Panc1 (cell line): ENCODE results near the gene SHROOM2.

Source experiments
- CTCF ChIP-seq: fragments of 450-650 bp; IDR thresholded peaks from 2 replicates; pipeline ENCODE4 v1.5.1; 2017; ENCODE audit warnings: mild to moderate bottlenecking
- POLR2AphosphoS5 ChIP-seq: IDR thresholded peaks from 2 replicates; pipeline ENCODE4 v1.6.1; 2012; ENCODE audit warnings: mild to moderate bottlenecking, low read depth, low read length, moderate library complexity
- REST ChIP-seq, 2 experiments: IDR thresholded peaks; 2 replicates each; pipeline ENCODE4 v1.6.1; 2011 to 2012; ENCODE audit warnings: low read depth in 2 of 2, control low read depth in 1 of 2, low read length in 1 of 2, mild to moderate bottlenecking in 1 of 2, moderate library complexity in 1 of 2; ENCODE audit not compliant: insufficient read depth in 1 of 2
- SIN3A ChIP-seq: IDR thresholded peaks from 2 replicates; pipeline ENCODE4 v1.6.1; 2012; ENCODE audit warnings: low read depth, mild to moderate bottlenecking, low read length, moderate library complexity, borderline replicate concordance; ENCODE audit not compliant: insufficient read depth
- TCF7L2 ChIP-seq: IDR thresholded peaks from 2 replicates; pipeline ENCODE4 v1.6.1; 2011; ENCODE audit warnings: mild to moderate bottlenecking, low read depth, low read length, inconsistent platforms

- no peak for TF ChIP-seq CTCF
- no peak for TF ChIP-seq REST (IDR thresholded peaks at IDR 0.05; ENCODE audit: insufficient read depth in 1 of 2, low read depth in 2 of 2, low read length in 1 of 2)
- no peak for TF ChIP-seq POLR2AphosphoS5
- TF ChIP-seq TCF7L2, result no peak
- TF ChIP-seq SIN3A, result no peak
Measured at GRCh38 chrX:9832811-9833210, 46.6 kb downstream of the SHROOM2 start.
